Osteocyte (in vitro differentiated cells): ENCODE measurements around the gene AFDN. TPM values are rescaled to one million over a fixed set of nuclear protein-coding genes. Genes with fewer than 3 reads are reported as not detected.

Experiments used
- DNase-seq: peaks from one replicate; pipeline ENCODE4 v3.0.0; 2021; ENCODE audit warnings: mixed read lengths; ENCODE audit not compliant: unreplicated experiment; ENCODE audit errors: extremely low spot score
- H3K27ac Mint-ChIP-seq: one replicate; pipeline ENCODE4 v1.8.0; 2021; ENCODE audit warnings: mild to moderate bottlenecking, mixed read lengths; ENCODE audit not compliant: unreplicated experiment
- H3K27me3 Mint-ChIP-seq: one replicate; pipeline ENCODE4 v1.8.0; 2021; ENCODE audit warnings: mixed read lengths; ENCODE audit not compliant: unreplicated experiment
- H3K36me3 Mint-ChIP-seq: one replicate; pipeline ENCODE4 v1.8.0; 2021; ENCODE audit warnings: mixed read lengths; ENCODE audit not compliant: unreplicated experiment
- H3K4me1 Mint-ChIP-seq: one replicate; pipeline ENCODE4 v1.8.0; 2021; ENCODE audit warnings: mixed read lengths; ENCODE audit not compliant: unreplicated experiment
- H3K4me3 Mint-ChIP-seq: one replicate; pipeline ENCODE4 v1.8.0; 2021; ENCODE audit warnings: mild to moderate bottlenecking, moderate library complexity, mixed read lengths; ENCODE audit not compliant: unreplicated experiment
- H3K9me3 Mint-ChIP-seq: one replicate; pipeline ENCODE4 v1.8.0; 2021; ENCODE audit warnings: mixed read lengths; ENCODE audit not compliant: unreplicated experiment
- total RNA-seq: library from RNA; stranded (reverse); gene quantifications from 2 replicates; pipeline ENCODE4 v1.2.1, GENCODE V29; 2021
- TF ChIP-seq, protein P1 (sequence below): fragments of 200-600 bp; sonication (generic); IDR thresholded peaks from 2 replicates; pipeline ENCODE4 v1.5.0; 2021; ENCODE audit warnings: antibody characterized with exemption, mild to moderate bottlenecking, moderate library complexity

The AFDN gene
- total RNA-seq, 1 donor from 2014 or later: 67.3 TPM

DNA sequence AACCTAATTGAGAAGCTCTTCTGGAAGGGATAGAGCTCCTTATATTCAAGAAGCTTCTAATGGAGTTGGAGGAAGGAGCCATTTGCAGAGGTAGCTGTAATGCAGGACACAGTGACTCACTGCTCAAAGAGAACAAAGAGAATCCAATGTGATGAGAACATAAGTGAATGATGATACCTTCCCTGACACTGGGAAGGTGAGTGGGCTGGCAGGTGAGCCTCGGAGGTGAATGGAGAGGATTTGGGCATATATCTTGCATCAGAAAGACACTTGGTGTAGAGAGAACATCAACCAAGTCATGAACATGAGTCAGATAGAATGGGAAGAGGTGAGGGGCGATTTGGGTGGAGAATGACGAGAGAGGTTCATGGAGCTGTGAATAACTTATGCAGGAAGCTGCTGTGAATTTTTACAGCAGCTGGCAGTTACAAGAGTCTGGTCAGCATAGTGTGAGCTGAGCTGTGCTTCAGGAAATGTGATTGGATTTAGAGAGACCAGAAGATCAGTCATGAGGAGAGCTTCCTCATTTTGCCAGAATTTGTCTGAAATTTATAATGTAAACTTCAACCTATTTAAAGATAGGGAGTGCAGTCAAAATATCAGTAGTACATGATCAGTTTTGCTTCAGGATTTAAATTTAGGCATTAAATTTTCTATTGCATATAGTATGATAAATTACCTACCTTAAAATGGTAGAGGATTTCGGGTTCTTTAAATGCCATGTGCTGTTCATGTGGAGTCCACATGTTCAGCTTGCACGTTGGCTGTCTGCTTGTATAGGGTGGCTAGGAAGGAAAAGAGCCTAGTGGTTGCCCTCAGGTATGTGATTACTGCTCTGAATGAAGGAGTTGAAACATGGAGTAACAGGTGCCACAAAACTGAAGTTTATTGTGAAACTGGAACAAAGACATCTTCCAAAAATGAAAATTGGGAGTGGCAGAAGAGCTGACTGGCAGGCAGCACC lies 111.5 kb downstream of the AFDN start:
- Mint-ChIP-seq H3K4me1 (peaks cover 14% of the 10 kb centered on the region), H3K27ac (no peak overlapping the region), H3K9me3 (no peaks in the 10 kb centered on the region), H3K36me3 (peaks cover 16% of the 10 kb centered on the region), H3K27me3 (no peaks in the 10 kb centered on the region), H3K4me3 (no peak overlapping the region)
- TF ChIP-seq, protein P1, sequence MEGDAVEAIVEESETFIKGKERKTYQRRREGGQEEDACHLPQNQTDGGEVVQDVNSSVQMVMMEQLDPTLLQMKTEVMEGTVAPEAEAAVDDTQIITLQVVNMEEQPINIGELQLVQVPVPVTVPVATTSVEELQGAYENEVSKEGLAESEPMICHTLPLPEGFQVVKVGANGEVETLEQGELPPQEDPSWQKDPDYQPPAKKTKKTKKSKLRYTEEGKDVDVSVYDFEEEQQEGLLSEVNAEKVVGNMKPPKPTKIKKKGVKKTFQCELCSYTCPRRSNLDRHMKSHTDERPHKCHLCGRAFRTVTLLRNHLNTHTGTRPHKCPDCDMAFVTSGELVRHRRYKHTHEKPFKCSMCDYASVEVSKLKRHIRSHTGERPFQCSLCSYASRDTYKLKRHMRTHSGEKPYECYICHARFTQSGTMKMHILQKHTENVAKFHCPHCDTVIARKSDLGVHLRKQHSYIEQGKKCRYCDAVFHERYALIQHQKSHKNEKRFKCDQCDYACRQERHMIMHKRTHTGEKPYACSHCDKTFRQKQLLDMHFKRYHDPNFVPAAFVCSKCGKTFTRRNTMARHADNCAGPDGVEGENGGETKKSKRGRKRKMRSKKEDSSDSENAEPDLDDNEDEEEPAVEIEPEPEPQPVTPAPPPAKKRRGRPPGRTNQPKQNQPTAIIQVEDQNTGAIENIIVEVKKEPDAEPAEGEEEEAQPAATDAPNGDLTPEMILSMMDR: no peak
- DNase-seq: no peak

DNA sequence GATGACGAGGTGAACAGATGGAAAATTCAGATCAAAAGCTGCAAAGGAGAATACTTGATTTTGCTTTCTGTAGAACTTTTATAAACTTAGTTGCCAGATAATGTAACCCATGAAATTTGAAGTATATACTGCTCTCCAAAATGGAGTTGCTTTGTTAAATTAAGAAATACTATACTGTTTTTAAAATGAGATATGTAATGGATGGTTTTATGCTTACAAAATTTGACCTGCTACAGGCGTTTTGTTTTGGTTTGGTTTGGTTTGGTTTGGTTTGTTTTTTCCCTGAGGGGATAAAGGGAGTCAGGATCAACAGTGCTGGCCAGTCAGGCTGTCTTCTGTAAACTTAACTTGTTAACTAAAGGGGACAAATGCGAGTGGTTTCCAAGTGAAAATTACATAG lies 115.1 kb downstream of the AFDN start:
- TF ChIP-seq, protein P1: no peak
- H3K4me3 Mint-ChIP-seq: no peak overlapping the region
- no peaks in the 10 kb centered on the region for H3K9me3 Mint-ChIP-seq
- peaks cover 7% of the 10 kb centered on the region for H3K4me1 Mint-ChIP-seq
- DNase-seq: no peak
- no peaks in the 10 kb centered on the region for H3K27me3 Mint-ChIP-seq
- no peak overlapping the region for H3K27ac Mint-ChIP-seq
- H3K36me3 Mint-ChIP-seq: peaks cover 24% of the 10 kb centered on the region

DNA sequence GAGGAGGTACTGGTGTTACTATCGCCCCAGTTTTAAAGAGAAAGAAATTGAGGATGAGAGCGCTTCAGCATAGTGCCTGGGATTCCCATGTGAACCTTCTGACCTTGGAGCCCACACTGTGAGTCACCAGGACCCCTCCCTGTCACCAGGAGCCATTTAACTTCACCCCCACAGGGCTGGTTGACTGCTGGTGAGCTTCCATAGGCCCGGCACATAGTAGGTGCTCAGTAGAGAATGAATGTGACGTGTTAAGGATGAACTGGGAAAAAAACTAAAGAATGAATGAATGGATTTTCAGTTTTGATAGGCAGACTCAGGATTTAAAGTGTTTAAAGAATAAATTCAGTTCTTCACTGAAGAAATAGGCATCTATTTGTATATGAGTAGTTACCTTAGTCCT lies 117.4 kb downstream of the AFDN start:
- Mint-ChIP-seq H3K27ac (no peak overlapping the region), H3K36me3 (peaks cover 30% of the 10 kb centered on the region), H3K4me3 (no peak overlapping the region), H3K27me3 (no peaks in the 10 kb centered on the region), H3K9me3 (no peaks in the 10 kb centered on the region), H3K4me1 (peaks cover 8% of the 10 kb centered on the region)
- DNase-seq: no peak
- TF ChIP-seq, protein P1: no peak

DNA sequence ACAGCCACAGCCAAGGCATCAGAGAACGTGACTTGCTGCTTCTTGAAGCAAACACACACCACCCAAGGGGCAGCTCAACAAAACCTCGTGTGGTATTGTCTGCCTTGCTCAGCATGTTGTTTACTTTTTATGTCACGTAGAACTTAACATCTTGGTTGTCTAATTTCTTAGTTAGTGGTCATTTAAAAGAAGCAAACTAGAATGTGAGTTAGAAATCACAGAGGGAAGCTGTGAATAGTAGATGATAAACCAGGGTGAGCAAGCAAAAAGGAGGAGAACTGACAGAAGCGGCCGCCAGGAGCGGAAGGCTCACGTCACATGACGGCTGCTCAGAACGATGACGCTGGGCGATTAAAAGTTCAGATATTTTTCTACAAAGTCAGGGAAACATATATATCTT lies 119.3 kb downstream of the AFDN start:
- Mint-ChIP-seq H3K27me3 (no peaks in the 10 kb centered on the region), H3K4me1 (peaks cover 8% of the 10 kb centered on the region), H3K4me3 (no peak overlapping the region), H3K9me3 (no peaks in the 10 kb centered on the region), H3K27ac (no peak overlapping the region), H3K36me3 (peaks cover 45% of the 10 kb centered on the region)
- TF ChIP-seq, protein P1: no peak
- no peak for DNase-seq

DNA sequence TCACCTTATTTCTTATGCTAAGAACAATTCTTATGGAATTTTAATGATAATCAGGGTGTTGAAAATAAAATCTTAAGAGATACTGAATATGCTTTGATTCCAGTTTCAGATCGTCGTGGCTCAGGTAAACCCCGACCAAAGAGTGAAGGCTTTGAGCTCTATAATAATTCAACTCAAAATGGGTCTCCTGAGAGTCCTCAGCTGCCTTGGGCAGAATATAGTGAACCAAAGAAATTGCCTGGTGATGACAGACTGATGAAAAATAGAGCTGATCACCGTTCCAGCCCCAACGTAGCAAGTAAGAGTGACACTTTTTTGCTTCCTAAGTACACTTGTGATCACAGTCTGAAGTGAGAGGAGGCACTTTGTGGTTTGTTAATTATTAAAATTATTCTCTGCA lies 119.9 kb downstream of the AFDN start:
- TF ChIP-seq, protein P1: no peak
- no peak for DNase-seq

More for the DNA sequence above, 119.9 kb downstream of the AFDN start:
- no peak overlapping the region for H3K4me3 Mint-ChIP-seq
- peaks cover 8% of the 10 kb centered on the region for H3K4me1 Mint-ChIP-seq
- no peak overlapping the region for H3K27ac Mint-ChIP-seq
- H3K27me3 Mint-ChIP-seq: no peaks in the 10 kb centered on the region
- peaks cover 51% of the 10 kb centered on the region for H3K36me3 Mint-ChIP-seq
- H3K9me3 Mint-ChIP-seq: no peaks in the 10 kb centered on the region
